Common myeloid progenitor, CD34-positive (primary cell): ENCODE measurements around the gene MRTFB.

ENCODE experiments used
- CTCF ChIA-PET: fragments of 350-600 bp; sonication (Branson Sonifier 250); formaldehyde crosslinking; loops from one replicate; lab custom pipeline; 2021; ENCODE audit warnings: antibody characterized with exemption; lab: Charles Lee
- POLR2A ChIA-PET: fragments of 350-600 bp; sonication (Branson Sonifier 250); formaldehyde crosslinking; loops from one replicate; lab custom pipeline; 2021; ENCODE audit warnings: antibody characterized with exemption; lab: Charles Lee
- DNase-seq, 3 donors: peaks; one replicate each; pipeline versions ENCODE4 v3.0.0 to v3.0.0-alpha.2; 2013
- H3K27ac ChIP-seq, 2 experiments: 1 replicate in 1 of 2; 2 replicates in 1 of 2; pipeline ENCODE4 v1.7.0; 2013; ENCODE audit warnings: inconsistent platforms in 2 of 2, low read length in 2 of 2, mild to moderate bottlenecking in 2 of 2, low read depth in 1 of 2, moderate library complexity in 1 of 2; ENCODE audit not compliant: severe bottlenecking in 2 of 2, insufficient read depth in 1 of 2, poor library complexity in 1 of 2
- H3K27me3 ChIP-seq, 5 experiments: replicated peaks in 2 of 5; 1 replicate in 3 of 5; 2 replicates in 2 of 5; pipeline versions ENCODE4 v1.6.1 to v1.7.0; 2013; ENCODE audit warnings: low read length in 4 of 5, mild to moderate bottlenecking in 2 of 5, moderate library complexity in 2 of 5, inconsistent platforms in 1 of 5; ENCODE audit not compliant: insufficient read depth in 5 of 5, control insufficient read depth in 4 of 5
- H3K36me3 ChIP-seq, 4 experiments: 1 replicate in 2 of 4; 2 replicates in 2 of 4; pipeline versions ENCODE4 v1.6.1 to v1.7.0; 2013; ENCODE audit warnings: low read length in 3 of 4, control low read depth in 1 of 4, mild to moderate bottlenecking in 1 of 4; ENCODE audit not compliant: control insufficient read depth in 4 of 4, insufficient read depth in 4 of 4
- H3K4me1 ChIP-seq, 4 experiments: 1 replicate in 3 of 4; 2 replicates in 1 of 4; pipeline versions ENCODE4 v1.6.1 to v1.7.1; 2013; ENCODE audit warnings: low read length in 3 of 4, mild to moderate bottlenecking in 3 of 4, control low read depth in 1 of 4, inconsistent platforms in 1 of 4, moderate library complexity in 1 of 4; ENCODE audit not compliant: control insufficient read depth in 4 of 4, insufficient read depth in 4 of 4; ENCODE audit errors: control extremely low read depth in 1 of 4
- H3K4me3 ChIP-seq, 7 experiments: 1 replicate in 4 of 7; 2 replicates in 3 of 7; pipeline versions ENCODE4 v1.5.1 to v1.7.0; 2013; ENCODE audit warnings: mild to moderate bottlenecking in 7 of 7, low read length in 6 of 7, moderate library complexity in 6 of 7, inconsistent platforms in 2 of 7, low read depth in 2 of 7, control low read depth in 1 of 7; ENCODE audit not compliant: insufficient read depth in 4 of 7, control insufficient read depth in 1 of 7; ENCODE audit errors: extremely low read depth in 1 of 7
- H3K9me3 ChIP-seq, 5 experiments: 1 replicate in 4 of 5; 2 replicates in 1 of 5; pipeline versions ENCODE4 v1.6.1 to v1.7.1; 2013; ENCODE audit warnings: low read length in 4 of 5, mild to moderate bottlenecking in 2 of 5, inconsistent platforms in 1 of 5, low read depth in 1 of 5, moderate library complexity in 1 of 5; ENCODE audit not compliant: control insufficient read depth in 4 of 5, insufficient read depth in 2 of 5; ENCODE audit errors: control extremely low read depth in 1 of 5
- WGBS: methylation state at CpG from one replicate; pipeline ENCODE4 v1.1.5; 2013; ENCODE audit not compliant: insufficient coverage; 5-methylcytosine and 5-hydroxymethylcytosine counted together

MRTFB gene

GRCh38 chr16:14196011-14196410 lies 124.9 kb downstream of the MRTFB start:
- H3K4me3 ChIP-seq, result no peak overlapping the region
- CTCF ChIA-PET, result interaction anchor here (1.5 kb wide), 1 partner anchor 54 kb away, joined by 4 read pairs; no protein-coding TSS in a partner anchor
- H3K9me3 ChIP-seq, result no peaks in the 10 kb centered on the region
- DNase-seq, result peak in 1 of 3 donors; percentile 10
- H3K27me3 ChIP-seq, result no peaks in the 10 kb centered on the region
- peaks cover 1 to 9% (median 6%) of the 10 kb centered on the region in 4 experiments for H3K4me1 ChIP-seq
- no peaks in the 10 kb centered on the region for H3K36me3 ChIP-seq
- POLR2A ChIA-PET, result no interaction called here
- no CpG with 5 or more reads among the region's 2 CpGs for WGBS
- peak overlapping the region in 1 of 2 experiments; percentile 20 for H3K27ac ChIP-seq

GRCh38 chr16:14196539-14196938 lies 125.4 kb downstream of the MRTFB start:
- H3K36me3 ChIP-seq, result no peaks in the 10 kb centered on the region
- no peak overlapping the region for H3K4me3 ChIP-seq
- no peaks in the 10 kb centered on the region for H3K27me3 ChIP-seq
- peaks cover 1 to 9% (median 6%) of the 10 kb centered on the region in 4 experiments for H3K4me1 ChIP-seq
- H3K9me3 ChIP-seq, result no peaks in the 10 kb centered on the region
- ChIA-PET POLR2A (no interaction called here), CTCF (interaction anchor here (1.5 kb wide), 1 partner anchor 54 kb away, joined by 4 read pairs; no protein-coding TSS in a partner anchor)
- peak in 2 of 3 donors; percentile 20 to 35 for DNase-seq
- H3K27ac ChIP-seq, result peak overlapping the region in 1 of 2 experiments; percentile 20

GRCh38 chr16:14198012-14198411 lies 126.9 kb downstream of the MRTFB start:
- H3K4me3 ChIP-seq, result no peak overlapping the region
- ChIA-PET POLR2A (no interaction called here), CTCF (no interaction called here)
- no peaks in the 10 kb centered on the region for H3K9me3 ChIP-seq
- H3K36me3 ChIP-seq, result no peaks in the 10 kb centered on the region
- no peak for DNase-seq
- peaks cover 1 to 9% (median 6%) of the 10 kb centered on the region in 4 experiments for H3K4me1 ChIP-seq
- H3K27ac ChIP-seq, result no peak overlapping the region
- no peaks in the 10 kb centered on the region for H3K27me3 ChIP-seq

- whole genome bisulfite sequencing, result 100% methylated on average over 1 of the region's 1 CpG
- ChIA-PET POLR2A (no interaction called here), CTCF (interaction anchor here (1.0 kb wide), 1 partner anchor 41 kb away, joined by 3 read pairs; no protein-coding TSS in a partner anchor)
- no peak overlapping the region for H3K27ac ChIP-seq
- H3K27me3 ChIP-seq, result no peaks in the 10 kb centered on the region
- peaks cover 1 to 9% (median 4%) of the 10 kb centered on the region in 4 experiments for H3K4me1 ChIP-seq
- H3K4me3 ChIP-seq, result no peak overlapping the region
- DNase-seq, result peak in 1 of 3 donors; percentile 13
- no peaks in the 10 kb centered on the region for H3K9me3 ChIP-seq
- H3K36me3 ChIP-seq, result no peaks in the 10 kb centered on the region
These were observed 127.5 kb downstream of the MRTFB start for GRCh38 chr16:14198572-14198971.

GRCh38 chr16:14199199-14199598 lies 128.1 kb downstream of the MRTFB start:
- peaks cover 0 to 9% (median 4%) of the 10 kb centered on the region in 4 experiments for H3K4me1 ChIP-seq
- POLR2A ChIA-PET, result no interaction called here
- H3K27ac ChIP-seq, result no peak overlapping the region
- no peaks in the 10 kb centered on the region for H3K27me3 ChIP-seq
- WGBS, result 98% methylated on average over 4 of the region's 4 CpGs
- CTCF ChIA-PET, result interaction anchor here (1.0 kb wide), 2 partner anchors 42 to 276 kb away, joined by 3 read pairs; no protein-coding TSS in a partner anchor
- no peaks in the 10 kb centered on the region for H3K9me3 ChIP-seq
- no peak for DNase-seq
- no peak overlapping the region for H3K4me3 ChIP-seq
- H3K36me3 ChIP-seq, result no peaks in the 10 kb centered on the region

GRCh38 chr16:14199624-14200023 lies 128.5 kb downstream of the MRTFB start:
- Histone ChIP-seq H3K36me3 (no peaks in the 10 kb centered on the region), H3K9me3 (no peaks in the 10 kb centered on the region), H3K4me1 (peaks cover 0 to 9% (median 4%) of the 10 kb centered on the region in 4 experiments), H3K27ac (no peak overlapping the region), H3K27me3 (no peaks in the 10 kb centered on the region), H3K4me3 (no peak overlapping the region)
- ChIA-PET POLR2A (no interaction called here), CTCF (interaction anchor here (1.0 kb wide), 2 partner anchors 42 to 276 kb away, joined by 3 read pairs; no protein-coding TSS in a partner anchor)
- WGBS, result no CpG with 5 or more reads among the region's 1 CpG
- no peak for DNase-seq

- Histone ChIP-seq H3K27ac (peak overlapping the region; percentile 35 to 74), H3K4me1 (peaks cover 0 to under 1% (median 0%) of the 10 kb centered on the region in 4 experiments), H3K27me3 (no peaks in the 10 kb centered on the region), H3K9me3 (no peaks in the 10 kb centered on the region), H3K36me3 (no peaks in the 10 kb centered on the region), H3K4me3 (peak overlapping the region in 4 of 7 experiments; percentile 34 to 75 (median 58))
- WGBS, result no CpG with 5 or more reads among the region's 3 CpGs
- peak in 2 of 3 donors; percentile 18 to 19 for DNase-seq
- ChIA-PET POLR2A (no interaction called here), CTCF (interaction anchor here (0.5 kb wide), 1 partner anchor 277 kb away, joined by 3 read pairs; no protein-coding TSS in a partner anchor)
These were observed 131.0 kb downstream of the MRTFB start for GRCh38 chr16:14202095-14202494.
